Globus pallidus (tissue), 1 donor: Measurements from ENCODE around the gene DCAF8.

Source experiments
- DNase-seq: peaks from one replicate; pipeline ENCODE4 v3.0.0-alpha.2; 2015; ENCODE audit warnings: low spot score

The DCAF8 gene

GRCh38 chr1:160226623-160227022, 35.7 kb downstream of the DCAF8 start:
- no peak for DNase-seq

GRCh38 chr1:160225345-160225744, 37.0 kb downstream of the DCAF8 start:
- no peak for DNase-seq

- no peak for DNase-seq
Observed at GRCh38 chr1:160224606-160225005, 37.7 kb downstream of the DCAF8 start.

GRCh38 chr1:160222546-160222945, 39.8 kb downstream of the DCAF8 start:
- DNase-seq = no peak

GRCh38 chr1:160221089-160221488, 41.3 kb downstream of the DCAF8 start:
- DNase-seq = no peak

- DNase-seq = no peak
Observed at GRCh38 chr1:160220301-160220700, 42.0 kb downstream of the DCAF8 start.

GRCh38 chr1:160219062-160219929, 43.1 kb downstream of the DCAF8 start:
- peak; percentile 87 for DNase-seq

- no peak for DNase-seq
Observed at GRCh38 chr1:160217481-160218051, 44.8 kb downstream of the DCAF8 start.

GRCh38 chr1:160216301-160216700, 46.0 kb downstream of the DCAF8 start:
- DNase-seq = no peak

- DNase-seq = no peak
Observed at GRCh38 chr1:160214481-160215140, 47.7 kb downstream of the DCAF8 start.

- no peak for DNase-seq
Observed at GRCh38 chr1:160211046-160211790, 51.1 kb downstream of the DCAF8 start.

GRCh38 chr1:160210561-160210960, 51.8 kb downstream of the DCAF8 start:
- no peak for DNase-seq

GRCh38 chr1:160209321-160210046, 52.9 kb downstream of the DCAF8 start:
- peak; percentile 68 for DNase-seq

GRCh38 chr1:160208557-160209320, 53.6 kb downstream of the DCAF8 start:
- DNase-seq = no peak

GRCh38 chr1:160207771-160208556, 54.4 kb downstream of the DCAF8 start:
- DNase-seq = no peak

GRCh38 chr1:160207118-160207650, 55.2 kb downstream of the DCAF8 start:
- DNase-seq = no peak

- no peak for DNase-seq
Observed at GRCh38 chr1:160206421-160207117, 55.8 kb downstream of the DCAF8 start.

- no peak for DNase-seq
Observed at GRCh38 chr1:160206036-160206389, 56.3 kb downstream of the DCAF8 start.
